NCI-H187 treated with DMSO at 0.1 percent for 48 hours (cell line): ENCODE measurements around the gene CCN6.

Experiments
- DNase-seq: peaks from one replicate; lab custom pipeline; 2025; lab: John Stamatoyannopoulos, UW

Gene CCN6

GRCh38 chr6:112054001-112054400 is at the start of gene CCN6:
CCN6 (plus strand) TSS chr6:112054104; CDS start chr6:112054358, 254 bp downstream.
- DNase-seq, result no peak

- no peak for DNase-seq
Measured at GRCh38 chr6:112004201-112005012, 49.5 kb upstream of the CCN6 start.

- DNase-seq, result no peak
Measured at GRCh38 chr6:112005013-112005371, 48.9 kb upstream of the CCN6 start.

- no peak for DNase-seq
Measured at GRCh38 chr6:112007254-112007653, 46.6 kb upstream of the CCN6 start.

GRCh38 chr6:112007805-112008204 is 46.1 kb upstream of the CCN6 start:
- no peak for DNase-seq

- DNase-seq, result no peak
Measured at GRCh38 chr6:112008482-112008881, 45.4 kb upstream of the CCN6 start.

GRCh38 chr6:112010328-112010727 is 43.6 kb upstream of the CCN6 start:
- no peak for DNase-seq

GRCh38 chr6:112013051-112013450 is 40.9 kb upstream of the CCN6 start:
- no peak for DNase-seq

GRCh38 chr6:112014483-112014882 is 39.4 kb upstream of the CCN6 start:
- DNase-seq, result no peak

GRCh38 chr6:112015725-112016124 is 38.2 kb upstream of the CCN6 start:
- DNase-seq, result no peak

GRCh38 chr6:112016320-112016719 is 37.6 kb upstream of the CCN6 start:
- no peak for DNase-seq

GRCh38 chr6:112017169-112017568 is 36.7 kb upstream of the CCN6 start:
- DNase-seq, result no peak

GRCh38 chr6:112017760-112018537 is 36.0 kb upstream of the CCN6 start:
- no peak for DNase-seq

GRCh38 chr6:112018619-112019416 is 35.1 kb upstream of the CCN6 start:
- no peak for DNase-seq

- no peak for DNase-seq
Measured at GRCh38 chr6:112019589-112019988, 34.3 kb upstream of the CCN6 start.

- DNase-seq, result no peak
Measured at GRCh38 chr6:112021691-112022310, 32.1 kb upstream of the CCN6 start.

- DNase-seq, result no peak
Measured at GRCh38 chr6:112022749-112023148, 31.2 kb upstream of the CCN6 start.

- DNase-seq, result no peak
Measured at GRCh38 chr6:112024464-112024863, 29.4 kb upstream of the CCN6 start.

- DNase-seq, result no peak
Measured at GRCh38 chr6:112026933-112027332, 27.0 kb upstream of the CCN6 start.

GRCh38 chr6:112027942-112028674 is 25.8 kb upstream of the CCN6 start:
- no peak for DNase-seq

- peak; percentile 12 for DNase-seq
Measured at GRCh38 chr6:112029045-112029822, 24.7 kb upstream of the CCN6 start.
